ENCODE data around the gene ONECUT1. TPM values are rescaled to one million over a fixed set of nuclear protein-coding genes. Genes with fewer than 3 reads are reported as not detected.

Gene ONECUT1
- total RNA-seq, 1 donor from 2014 or later = not detected

DNA sequence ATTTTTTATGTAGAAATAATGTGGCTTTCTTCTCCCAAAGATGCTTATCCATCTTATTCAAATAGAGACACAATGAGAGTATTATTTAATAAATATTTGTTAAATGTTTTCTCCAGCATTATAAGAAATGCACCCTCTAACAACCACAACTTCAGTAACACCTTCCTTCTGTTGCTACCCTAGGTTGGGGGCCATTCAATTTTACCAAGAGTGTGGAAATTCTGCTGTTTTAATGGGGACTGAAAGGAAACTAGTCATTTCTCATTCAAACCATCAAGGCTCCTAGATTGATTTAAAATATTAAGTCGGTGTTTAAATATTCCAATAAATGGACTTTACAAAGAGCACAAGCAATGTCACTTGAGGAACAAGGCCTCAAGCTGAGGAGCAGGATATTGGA is 7.6 kb downstream of the ONECUT1 start:
- DNase-seq = no peak

DNA sequence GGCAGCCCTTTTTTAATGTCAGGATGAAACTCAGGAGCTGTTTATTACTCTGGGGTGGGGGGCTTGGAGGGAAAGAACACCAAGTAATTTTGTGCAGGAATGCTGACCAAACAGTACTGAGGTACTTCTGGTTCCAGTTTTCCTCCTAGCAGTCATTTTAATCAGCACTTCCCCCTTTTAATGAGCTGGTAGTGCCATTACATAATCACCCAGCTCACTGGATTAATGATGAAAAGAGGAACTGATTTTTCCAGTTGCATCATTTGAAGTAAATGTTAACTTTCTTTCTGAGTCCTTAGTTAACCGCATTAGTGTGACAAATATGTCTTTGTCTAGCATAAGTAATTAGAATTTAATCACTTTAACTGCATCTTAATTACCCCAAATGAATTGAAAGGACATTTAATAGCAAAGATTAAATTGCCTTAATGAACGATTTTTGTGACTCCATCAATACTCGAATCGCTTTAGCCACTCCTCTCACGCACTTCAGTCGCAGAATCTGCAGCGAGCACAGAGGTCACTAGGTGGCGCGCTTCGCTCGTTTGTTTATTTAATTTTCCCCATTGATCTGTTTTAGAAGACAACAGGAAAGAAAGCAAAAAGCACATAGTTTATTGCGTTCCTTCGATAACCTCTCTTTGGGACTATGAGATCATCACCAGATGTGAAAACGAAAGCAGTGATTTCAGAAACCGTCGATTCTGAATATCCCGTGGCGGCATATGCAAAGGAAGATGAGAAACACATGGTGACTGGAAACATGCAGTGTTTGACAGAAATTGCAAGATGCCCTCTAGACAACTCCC is 9.8 kb downstream of the ONECUT1 start:
- peak; percentile 71 for DNase-seq

DNA sequence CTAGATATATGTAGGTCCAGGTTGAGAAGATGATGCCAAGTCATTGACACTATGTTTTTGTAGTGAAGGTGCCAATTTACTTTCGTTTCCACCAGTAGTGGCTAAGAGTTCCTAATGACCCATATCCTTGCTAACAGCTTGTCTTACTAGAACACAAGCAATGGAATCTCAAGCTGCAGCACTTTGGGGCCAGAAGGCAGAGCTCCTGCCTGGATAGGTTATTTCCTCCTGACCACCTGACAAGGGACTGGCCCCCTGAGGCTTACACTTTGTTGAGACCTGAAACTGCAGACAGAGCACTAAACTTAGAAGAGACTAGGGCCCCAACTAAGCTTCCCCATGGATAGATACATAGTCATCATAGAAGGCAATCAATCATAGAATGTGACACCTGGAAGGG is 11.7 kb downstream of the ONECUT1 start:
- no peak for DNase-seq

DNA sequence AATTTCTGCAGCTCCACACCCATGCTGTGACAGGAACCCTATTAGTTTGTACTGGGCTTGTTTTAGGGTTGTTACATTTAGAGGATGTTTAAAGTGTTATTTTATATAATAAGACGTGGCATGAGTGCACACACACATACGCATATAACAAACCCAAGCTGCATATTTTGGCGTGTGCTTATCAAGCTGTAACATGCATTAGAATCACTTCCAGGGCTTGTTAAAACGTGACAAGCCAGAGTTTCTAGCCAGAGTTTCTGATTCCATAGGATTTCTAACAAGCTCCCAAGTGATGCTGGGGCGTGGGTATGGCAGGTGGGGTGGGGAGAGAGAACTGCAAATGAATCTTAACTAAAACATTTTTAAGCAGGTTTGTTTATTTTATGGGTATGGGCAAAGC is 17.4 kb downstream of the ONECUT1 start:
- no peak for DNase-seq

DNA sequence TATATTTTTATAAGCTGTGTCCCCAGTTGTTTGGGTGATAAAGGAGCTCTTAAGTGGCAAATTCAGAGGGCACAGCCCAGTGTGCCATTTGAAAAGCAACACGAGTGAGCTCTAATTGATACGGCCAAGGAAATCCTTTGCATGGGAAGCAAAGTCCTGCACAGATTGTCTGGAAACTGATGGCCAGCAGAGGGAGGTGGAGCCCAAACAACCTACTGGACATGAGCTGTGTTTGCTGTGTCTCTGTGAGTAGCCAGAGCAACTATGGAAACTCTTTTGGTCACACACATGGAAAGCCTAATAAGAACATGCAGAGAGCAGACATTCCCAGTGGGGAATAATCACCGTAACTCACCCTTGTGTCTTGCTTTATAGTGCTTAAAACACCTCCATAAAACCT is 24.4 kb downstream of the ONECUT1 start:
- peak; percentile 44 for DNase-seq

DNA sequence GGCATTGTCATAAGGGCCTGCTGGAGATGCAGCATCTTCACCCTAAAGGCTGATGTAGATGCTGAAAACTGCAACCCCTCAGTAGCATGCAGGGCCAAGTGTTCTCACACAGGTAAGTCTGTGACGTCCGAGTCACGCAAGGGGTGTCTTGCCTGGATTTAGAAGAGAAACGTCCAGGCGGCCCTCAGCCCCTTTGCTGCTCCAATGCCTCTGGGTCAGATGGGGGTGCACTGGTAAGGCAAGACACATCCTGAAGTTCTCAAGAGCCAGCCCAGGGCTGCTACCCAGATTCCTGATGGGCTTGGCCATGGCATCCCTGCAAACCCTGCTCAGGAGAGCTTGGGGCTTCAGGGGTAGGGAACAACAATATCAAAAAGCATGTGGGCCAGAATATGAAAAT is 25.4 kb downstream of the ONECUT1 start:
- no peak for DNase-seq

DNA sequence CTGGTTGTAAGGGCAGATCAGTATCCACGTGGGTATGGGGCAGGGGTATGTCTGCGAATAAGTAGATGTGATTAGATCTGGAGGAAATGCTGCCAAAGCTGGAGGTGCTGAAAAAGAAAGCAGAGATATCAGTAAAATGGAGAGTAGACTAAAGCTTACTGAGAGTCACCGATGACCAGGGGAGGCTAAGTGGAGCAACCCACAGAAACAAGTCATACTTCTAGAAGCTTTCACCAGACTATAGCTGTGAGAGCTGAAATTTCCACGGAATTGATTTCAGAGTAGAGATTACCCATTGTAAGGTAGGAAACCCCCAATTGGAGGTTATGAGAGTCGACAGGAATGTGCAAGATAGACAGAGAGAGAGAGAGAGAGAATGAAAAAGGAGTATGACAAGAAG is 27.5 kb downstream of the ONECUT1 start:
- no peak for DNase-seq

DNA sequence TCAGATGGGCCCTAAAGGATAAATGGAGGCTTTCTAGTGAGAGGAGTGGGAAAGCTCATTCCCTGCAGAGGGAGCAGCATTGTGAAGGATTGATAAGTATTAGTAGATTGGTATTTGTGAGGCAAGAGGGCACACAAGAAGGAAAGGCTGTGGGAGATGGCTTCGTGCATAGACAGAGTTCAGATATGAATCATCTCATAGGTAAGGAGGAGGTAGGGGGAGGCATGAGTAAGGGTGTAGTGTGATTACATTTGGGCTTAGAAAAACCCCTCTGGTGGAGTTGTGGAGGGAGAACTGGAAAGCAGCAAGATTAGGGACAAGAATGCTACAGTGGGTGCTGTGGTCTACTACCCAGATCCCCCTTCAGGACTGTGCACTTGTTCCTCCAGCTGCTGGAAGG is 29.6 kb downstream of the ONECUT1 start:
- DNase-seq = no peak

DNA sequence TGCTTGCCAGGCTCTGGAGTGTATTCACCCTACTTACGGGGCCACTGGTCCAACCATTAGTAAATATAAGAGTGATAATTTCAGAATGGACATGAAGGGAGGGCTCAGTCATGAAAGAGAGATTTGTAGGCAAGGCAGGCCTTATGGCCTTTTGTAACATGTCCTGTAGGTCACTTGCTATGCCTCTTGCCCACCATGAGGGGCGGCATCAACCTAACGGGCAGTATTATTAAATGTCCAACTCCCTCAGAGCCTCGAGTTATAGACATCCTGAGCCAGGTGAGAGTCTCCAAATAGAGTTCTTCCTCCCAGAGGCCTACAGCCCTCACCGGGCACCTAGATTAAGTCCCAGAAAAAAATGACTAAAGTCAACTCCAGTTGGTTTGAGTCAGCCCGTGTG is 30.2 kb downstream of the ONECUT1 start:
- no peak for DNase-seq

DNA sequence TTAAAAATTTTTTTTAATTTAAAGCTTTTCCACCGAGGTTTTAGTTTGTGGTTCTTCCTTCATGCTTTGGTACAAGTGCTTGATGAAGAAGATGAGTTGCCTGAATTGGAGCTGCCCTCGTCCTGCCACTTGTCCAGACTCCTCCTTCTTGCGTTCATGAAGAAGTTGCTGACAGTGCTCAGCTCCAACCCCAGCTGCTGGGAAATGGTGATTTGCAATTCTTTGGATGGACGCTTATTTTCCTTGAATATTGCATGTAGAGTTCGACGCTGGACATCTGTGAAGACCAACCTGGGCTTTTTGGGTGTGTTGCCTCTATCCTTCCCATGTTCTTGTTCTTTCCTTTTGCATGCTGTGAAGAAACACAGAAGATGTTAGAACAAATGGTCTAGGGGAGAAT is 32.6 kb downstream of the ONECUT1 start:
- DNase-seq = no peak

DNA sequence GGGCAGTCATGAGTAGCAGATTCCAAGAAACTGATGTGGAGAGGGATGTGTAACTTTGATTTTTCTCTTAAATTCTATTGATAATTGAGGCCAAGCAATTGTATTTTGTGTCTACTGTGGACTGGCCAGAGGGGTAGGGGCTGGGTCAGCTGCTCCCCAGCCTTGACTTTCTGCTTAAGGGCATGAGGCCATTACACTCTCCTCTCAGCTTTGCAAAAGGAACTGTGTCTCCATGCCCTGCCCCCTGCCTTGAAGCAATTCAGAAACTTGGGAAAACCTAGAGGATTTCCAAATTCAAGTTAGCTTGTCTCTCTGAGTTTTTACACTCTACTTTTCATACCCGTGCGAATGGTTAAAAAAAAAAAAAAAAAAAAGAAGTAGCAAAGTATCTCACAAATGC is 38.6 kb downstream of the ONECUT1 start:
- no peak for DNase-seq

DNA sequence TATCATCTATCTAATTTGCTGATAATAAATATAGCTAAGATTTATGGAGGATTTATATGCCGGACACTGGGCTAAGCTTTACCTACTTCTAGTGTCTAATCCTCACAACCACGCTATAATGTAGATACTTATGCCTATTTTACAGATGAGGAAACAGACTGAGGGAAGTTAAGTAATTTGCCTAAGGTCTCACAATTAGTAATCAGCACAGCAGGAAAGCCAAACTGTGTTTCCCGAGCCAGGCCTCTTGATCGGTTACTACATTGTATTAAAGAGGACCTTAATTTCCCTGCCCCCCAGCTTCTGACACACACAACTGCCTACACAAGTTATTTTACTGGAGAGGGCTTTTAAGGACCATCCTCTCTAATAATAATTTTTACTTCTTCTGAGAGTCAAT is 40.9 kb downstream of the ONECUT1 start:
- DNase-seq = peak; percentile 17

DNA sequence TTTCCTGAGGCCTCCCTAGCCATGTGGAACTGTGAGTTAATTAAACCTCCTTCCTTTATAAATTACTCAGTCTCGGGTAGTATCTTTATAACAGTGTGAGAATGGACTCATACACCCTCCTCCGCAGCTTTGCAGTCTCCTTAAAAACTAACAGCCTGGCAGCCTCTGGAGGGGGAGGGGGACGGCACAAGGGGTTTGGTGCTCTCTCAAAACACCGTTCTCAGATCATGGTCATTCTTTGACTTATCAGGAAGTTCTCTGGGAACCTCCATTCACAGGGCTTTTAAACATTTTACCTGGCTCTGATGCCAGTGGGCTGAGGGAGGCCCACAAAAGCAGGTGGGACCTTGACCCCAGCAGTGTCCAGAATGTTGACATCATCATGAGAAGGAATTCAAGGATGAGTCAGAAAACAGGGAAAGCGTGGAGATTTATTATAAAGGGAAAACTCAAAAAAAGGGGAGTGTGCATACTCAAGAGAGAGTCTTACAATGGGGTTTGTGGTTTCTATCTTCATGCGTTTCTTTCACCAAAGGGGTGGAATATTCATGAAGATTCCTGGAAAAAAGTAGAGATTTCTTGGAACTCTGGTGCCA is 43.9 kb downstream of the ONECUT1 start:
- no peak for DNase-seq

DNA sequence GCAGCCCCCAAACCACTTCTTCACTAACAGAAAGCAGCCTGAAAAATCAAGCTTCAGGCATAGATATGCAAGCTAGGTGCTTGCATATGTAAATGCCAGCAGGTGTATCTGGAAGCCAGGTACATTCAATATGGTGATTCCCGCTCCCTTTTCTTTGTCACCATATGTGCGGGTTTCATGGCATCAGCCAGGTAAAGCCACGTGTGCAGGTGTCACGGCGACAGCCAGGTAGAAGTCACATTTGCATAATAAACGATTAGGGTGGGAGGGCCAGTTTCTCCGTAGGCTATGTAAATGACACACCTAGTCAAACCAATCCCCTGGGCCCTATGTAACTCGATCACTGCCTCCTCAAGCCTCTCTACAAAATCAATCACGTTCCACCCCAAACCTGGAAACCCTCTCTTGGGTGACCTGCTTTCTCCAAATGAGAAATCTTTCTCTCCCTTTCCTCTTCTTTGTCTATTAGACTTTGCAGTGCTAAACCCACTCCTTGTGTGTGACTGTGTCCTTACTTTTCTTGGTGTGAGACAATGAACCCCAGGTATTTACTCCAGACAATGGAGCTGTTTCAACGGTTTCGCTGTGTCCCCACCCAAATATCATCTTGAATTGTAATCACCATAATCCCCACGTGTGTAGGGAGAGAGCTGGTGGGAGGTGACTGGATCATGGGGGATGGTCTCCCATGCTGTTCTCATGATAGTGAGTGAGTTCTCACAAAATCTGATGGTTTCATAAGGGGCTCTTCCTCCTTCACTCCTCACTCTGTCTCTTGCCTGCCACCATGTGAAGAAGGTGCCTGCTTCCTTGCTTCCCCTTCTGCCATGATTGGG is 44.6 kb downstream of the ONECUT1 start:
- DNase-seq = no peak

DNA sequence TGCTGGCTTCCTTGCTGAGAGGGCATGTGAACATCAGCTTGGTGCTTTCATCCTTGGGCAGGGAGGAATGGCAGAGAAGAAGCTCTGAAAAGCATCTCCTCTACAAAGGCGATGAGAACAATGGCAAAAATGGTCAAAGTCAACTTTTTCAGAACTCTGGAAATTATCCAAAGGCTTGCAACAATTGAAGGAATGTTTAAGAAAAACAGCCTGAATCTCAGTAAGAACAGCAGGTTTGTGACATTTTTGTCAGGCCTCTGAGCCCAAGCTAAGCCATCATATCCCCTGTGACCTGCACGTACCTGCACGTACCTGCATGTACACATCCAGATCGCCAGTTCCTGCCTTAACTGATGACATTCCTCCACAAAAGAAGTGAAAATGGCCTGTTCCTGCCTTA is 51.8 kb downstream of the ONECUT1 start:
- DNase-seq = no peak

DNA sequence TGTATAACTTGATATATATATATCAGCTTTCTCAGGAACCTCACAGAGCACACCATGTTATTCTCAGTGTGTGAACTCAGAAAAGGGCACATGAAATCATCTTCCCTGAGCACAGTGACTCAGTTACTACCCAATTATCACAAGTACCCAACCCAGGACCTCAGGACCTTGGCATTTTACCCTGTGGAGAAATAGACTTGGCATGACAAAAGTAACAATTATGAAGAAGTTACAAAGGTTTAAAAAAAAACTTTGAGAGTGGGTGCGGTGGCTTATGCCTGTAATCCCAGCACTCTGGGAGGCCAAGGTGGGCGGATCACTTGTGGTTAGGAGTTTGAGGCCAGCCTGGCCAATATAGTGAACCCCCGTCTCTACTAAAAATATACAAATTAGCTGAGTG is 52.4 kb downstream of the ONECUT1 start:
- no peak for DNase-seq

DNA sequence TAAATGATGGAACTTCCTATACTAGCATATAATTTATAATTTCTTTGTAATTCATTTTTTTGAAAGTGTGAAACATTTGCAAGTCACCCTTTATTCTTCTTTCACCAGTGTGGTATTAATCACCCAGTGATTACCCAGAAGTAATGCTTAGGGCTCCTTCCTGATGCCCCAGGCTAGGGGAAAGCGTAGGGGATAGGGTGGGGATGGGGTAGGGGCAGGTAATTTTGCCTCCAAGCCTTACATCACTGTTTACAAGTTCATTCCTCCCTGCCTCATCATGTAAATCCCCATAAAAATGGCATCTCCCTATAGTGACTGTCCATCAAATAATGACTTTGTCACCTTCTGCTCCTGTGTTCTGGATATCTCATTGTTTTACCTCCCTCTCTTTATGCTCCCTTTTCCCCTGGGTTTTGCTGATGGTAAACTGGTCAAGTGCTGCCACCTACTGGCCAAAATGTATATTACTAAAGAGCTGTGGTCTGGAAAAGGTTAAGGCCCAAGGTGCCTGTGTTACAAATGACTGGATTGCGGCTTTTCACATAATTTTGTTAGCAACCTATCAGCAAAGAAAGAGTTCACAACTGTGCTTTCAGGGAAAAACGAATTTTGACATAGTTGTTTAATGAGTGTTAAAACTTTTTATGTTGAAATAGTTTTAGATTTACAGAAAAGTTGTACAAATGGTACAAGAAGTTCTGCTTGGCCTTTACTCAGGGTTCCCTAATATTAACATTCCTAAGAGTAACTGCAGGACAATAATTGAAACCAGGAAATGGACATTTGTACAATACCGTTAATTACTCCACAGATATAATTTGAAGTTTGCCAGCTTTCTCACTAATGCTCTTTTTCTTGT is 54.7 kb downstream of the ONECUT1 start:
- peak; percentile 90 for DNase-seq

DNA sequence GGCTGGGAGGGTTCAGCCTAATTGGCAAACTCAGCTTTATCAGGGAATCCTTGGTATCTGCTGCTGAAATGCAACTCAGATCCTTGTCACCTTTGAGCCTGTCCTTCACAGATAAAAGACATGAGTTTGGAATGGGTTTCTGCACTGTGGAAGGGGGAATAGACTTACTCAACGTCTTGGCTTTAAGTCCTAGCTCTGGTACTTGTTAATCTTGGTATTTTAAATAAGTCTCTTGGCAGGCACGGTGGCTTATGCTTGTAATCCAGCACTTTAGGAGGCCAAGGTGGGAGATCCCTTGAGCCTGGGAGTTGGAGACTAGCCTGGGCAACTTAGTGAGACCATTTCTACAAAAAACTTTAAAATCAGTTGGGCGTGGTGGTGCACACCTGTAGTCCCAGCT is 55.8 kb downstream of the ONECUT1 start:
- no peak for DNase-seq

DNA sequence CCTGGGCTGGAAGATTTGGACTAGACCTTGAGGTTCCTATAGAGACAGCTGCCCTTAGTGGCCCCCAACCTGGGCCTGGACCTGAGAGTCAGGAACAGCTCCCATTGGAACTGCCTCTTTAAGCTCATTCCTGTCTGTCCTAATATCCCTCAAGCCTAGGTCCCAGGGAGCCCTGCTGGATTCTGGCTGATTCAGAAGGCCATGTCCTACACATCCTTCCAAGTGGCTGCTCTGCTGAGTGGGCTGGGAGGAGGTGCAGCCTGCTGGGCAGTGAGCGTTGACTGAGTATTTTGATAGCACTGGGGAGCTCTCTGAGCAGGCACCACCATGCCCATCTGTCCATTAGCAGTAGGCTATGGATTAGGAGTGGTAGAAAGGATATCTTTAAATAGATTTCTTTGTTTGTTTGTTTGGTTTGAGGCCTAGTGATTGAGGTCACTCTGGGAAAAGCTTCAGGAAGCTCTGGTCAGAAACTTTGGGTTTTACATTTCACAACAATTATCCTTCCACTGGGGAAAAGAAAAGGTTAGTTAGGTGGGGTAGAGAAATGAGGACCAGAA is 56.4 kb downstream of the ONECUT1 start:
- DNase-seq = peak; percentile 45

DNA sequence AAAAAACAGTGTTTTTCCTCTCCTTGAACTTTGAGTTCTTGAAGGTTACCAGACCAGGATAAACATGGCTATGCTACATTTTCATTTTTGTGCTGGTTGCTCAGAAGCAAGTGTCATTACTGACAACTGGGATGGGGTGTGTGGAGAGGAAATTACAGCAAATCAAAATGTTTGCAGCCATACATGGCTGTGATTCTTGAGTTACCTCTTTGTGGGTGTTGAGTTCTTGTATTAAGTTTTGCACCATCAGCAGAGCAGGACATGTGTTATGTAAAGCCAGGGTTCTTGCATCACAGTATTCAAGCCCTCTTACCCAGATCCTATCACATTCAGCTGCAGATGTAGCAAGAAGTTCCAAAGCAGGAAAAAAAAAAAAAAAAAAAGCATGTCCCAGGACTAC is 57.0 kb downstream of the ONECUT1 start:
- DNase-seq = no peak

DNA sequence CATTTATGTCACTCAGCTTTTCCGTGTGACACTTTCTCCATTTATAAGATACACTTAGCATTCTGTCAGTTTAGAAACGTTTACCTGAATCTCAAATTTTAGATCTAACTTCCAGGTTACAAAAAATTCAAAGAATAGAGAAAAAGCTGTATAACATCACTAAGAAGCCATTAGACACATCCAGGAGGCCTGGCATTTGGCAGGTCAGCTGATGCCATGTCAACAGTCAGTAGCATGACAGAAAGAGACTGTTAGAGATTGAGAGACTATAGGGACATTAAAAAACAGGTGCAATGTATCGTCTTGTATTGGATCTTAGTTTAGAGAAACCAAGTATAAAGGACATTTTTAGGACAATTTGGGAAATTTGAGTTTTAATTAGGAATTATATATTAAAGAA is 57.6 kb downstream of the ONECUT1 start:
- no peak for DNase-seq

DNA sequence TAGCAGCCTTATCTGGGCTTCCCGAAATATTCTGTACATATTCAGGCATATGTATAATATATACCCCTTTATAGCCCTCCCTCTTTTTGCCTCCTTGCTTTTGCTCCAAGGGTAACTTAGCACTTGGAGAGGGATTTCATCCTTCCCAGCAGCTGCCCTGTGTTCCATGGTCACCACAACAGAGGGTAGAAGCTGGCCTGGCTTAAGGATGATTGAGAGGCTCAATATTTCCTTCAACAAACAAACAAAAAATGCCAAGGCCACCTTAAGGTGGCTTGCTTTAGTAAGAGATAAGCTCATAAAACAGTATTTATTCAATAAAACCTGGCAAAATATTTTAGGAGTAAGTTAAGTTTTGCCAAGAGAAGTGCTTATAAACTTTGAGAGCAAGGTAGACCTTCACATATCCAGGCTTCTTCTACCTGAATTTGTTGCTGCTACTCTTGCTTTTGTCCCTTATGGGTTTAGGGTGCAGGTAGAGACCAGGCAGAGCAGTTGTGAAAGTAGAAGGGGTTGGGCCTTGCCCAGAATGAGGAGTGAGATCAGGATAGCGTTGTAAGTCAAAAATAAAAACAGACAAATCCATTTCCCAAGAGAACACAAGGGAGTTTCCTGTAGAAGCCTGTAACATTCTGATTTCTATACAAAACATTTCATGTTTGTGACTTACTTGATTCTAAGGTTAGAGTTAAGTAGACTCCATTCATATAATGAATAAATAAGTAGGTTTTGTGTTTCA is 58.2 kb downstream of the ONECUT1 start:
- peak; percentile 41 for DNase-seq
